GM23338 (cell line): ENCODE measurements around the gene PATE3.

Experiments
- CREB1 ChIP-seq: fragments of 250-450 bp; sonication (Bioruptor Pico); IDR thresholded peaks from 2 replicates; pipeline ENCODE4 v1.5.0; 2020; ENCODE audit warnings: low read depth, mild to moderate bottlenecking, moderate library complexity
- CTCF ChIP-seq, 2 experiments: fragments of 200-600 bp in 1 of 2; sonication (generic) in 1 of 2; conservative IDR thresholded peaks; 2 replicates each; pipeline versions ENCODE4 v1.5.1 to v1.6.1; 2016 to 2017; ENCODE audit warnings: antibody characterized with exemption in 2 of 2, low read depth in 2 of 2, mild to moderate bottlenecking in 2 of 2, moderate library complexity in 1 of 2
- ETS1 ChIP-seq: IDR thresholded peaks from 2 replicates; pipeline ENCODE4 v1.6.1; 2016; ENCODE audit warnings: antibody characterized with exemption
- EZH2 ChIP-seq: fragments of 200-600 bp; sonication (generic); IDR thresholded peaks from one replicate; pipeline ENCODE4 v1.8.0; 2017; ENCODE audit warnings: antibody characterized with exemption, mild to moderate bottlenecking, low read depth; ENCODE audit not compliant: unreplicated experiment
- EZH2phosphoT487 ChIP-seq: fragments of 200-600 bp; sonication (generic); IDR thresholded peaks from one replicate; pipeline ENCODE4 v1.8.1; 2018; ENCODE audit warnings: antibody characterized with exemption; ENCODE audit not compliant: unreplicated experiment
- JUNB ChIP-seq: IDR thresholded peaks from one replicate; pipeline ENCODE4 v1.6.1; 2016; ENCODE audit warnings: antibody characterized with exemption; ENCODE audit not compliant: unreplicated experiment
- POLR2AphosphoS5 ChIP-seq: IDR thresholded peaks from 2 replicates; pipeline ENCODE4 v1.6.1; 2016; ENCODE audit warnings: antibody characterized with exemption, low read depth
- REST ChIP-seq: IDR thresholded peaks from one replicate; pipeline ENCODE4 v1.6.1; 2018; ENCODE audit warnings: antibody characterized with exemption; ENCODE audit not compliant: unreplicated experiment
- STAT1 ChIP-seq: IDR thresholded peaks from one replicate; pipeline ENCODE4 v1.6.1; 2016; ENCODE audit warnings: antibody characterized with exemption; ENCODE audit not compliant: unreplicated experiment
- ZNF331 ChIP-seq: fragments of 250-450 bp; sonication (Bioruptor Pico); IDR thresholded peaks from 2 replicates; pipeline ENCODE4 v1.5.0; 2020; ENCODE audit warnings: low read depth, mild to moderate bottlenecking, moderate library complexity
- ZNF462 ChIP-seq: fragments of 250-450 bp; sonication (Bioruptor Pico); IDR thresholded peaks from 2 replicates; pipeline ENCODE4 v1.5.0; 2020; ENCODE audit warnings: mild to moderate bottlenecking, moderate library complexity

- TF ChIP-seq CTCF (conservative IDR thresholded peaks at IDR 0.05; ENCODE audit: low read depth in 2 of 2) = no peak
- TF ChIP-seq EZH2 = no peak
- no peak for TF ChIP-seq POLR2AphosphoS5
- TF ChIP-seq REST = no peak
- TF ChIP-seq CREB1 (CRISPR knock-in tag) = no peak
- no peak for TF ChIP-seq EZH2phosphoT487
- TF ChIP-seq JUNB = no peak
- no peak for TF ChIP-seq ETS1
- no peak for TF ChIP-seq STAT1
- TF ChIP-seq ZNF462 (CRISPR knock-in tag) = no peak
- no peak for TF ChIP-seq ZNF331 (CRISPR knock-in tag)
Observed at GRCh38 chr11:125743681-125744080, 44.2 kb upstream of the PATE3 start.
